G401.6 (cell line): Measurements from ENCODE around the gene PRKN.

ENCODE experiments used
- FAIRE-seq: peaks from 2 replicates; lab custom pipeline; 2012; peaks lifted over from hg19 to GRCh38; lab: Jason Lieb, UNC

PRKN gene

DNA sequence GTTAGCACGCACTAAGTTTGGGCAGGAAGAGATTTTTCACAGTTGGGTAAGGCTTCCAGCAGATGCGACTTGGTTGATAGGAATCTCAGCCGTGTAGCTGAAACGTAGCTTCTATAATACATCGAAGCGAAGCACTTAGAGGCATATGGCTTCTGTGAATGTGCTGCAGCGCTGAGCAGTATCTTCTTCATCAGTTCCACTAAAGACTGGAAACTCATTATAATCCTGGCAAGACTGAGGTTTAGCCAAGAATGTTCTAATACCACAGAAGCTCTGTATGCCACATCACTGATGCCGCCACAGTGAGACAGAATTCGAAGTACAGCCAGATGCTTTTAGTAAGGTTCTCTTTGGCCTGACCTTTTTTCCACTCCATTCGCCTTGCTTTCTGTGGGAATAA, 773.5 kb downstream of the PRKN start:
- FAIRE-seq = no peak

DNA sequence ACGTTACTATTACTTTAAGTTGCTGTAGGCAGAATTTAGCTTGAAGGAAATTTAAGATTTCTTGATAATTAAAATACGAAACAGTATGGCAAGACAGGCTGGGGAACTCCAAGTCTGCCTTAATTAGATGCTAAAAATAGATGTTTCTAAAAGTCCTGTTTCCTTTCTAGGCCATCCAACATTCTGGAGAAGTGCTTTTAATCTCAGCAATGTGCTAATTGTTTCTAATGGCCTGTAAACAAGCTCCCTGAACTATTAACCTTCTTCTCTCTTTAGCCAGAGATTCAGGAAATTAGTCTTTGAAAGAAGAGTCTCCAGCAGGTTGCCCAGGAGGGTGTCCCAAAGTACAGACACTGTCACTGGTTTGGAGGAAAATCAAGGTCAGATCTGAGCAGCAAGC, 776.4 kb downstream of the PRKN start:
- no peak for FAIRE-seq

DNA sequence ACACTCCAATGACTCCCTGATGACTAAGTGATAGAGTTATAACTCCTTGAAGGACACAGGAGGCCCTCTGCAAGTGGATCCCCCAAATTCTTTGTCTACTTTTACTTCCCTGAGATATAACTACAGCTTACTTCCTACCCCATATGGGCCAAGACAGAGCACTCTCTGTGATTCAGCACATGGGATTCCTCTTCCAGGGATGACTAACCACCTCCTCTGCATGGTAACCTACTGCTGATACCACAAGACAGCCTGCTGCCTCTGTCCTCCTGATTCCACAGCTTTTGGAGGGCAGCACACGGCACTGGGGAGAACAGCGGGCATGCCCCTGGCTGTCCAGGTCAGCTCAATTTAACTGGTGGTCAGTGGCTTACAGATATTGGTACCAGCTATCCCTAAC, 778.0 kb downstream of the PRKN start:
- no peak for FAIRE-seq

- no peak for FAIRE-seq
Observed at GRCh38 chr6:161948462-161948861, 779.1 kb downstream of the PRKN start.

GRCh38 chr6:161947371-161947770, 780.2 kb downstream of the PRKN start:
- no peak for FAIRE-seq

- no peak for FAIRE-seq
Observed at GRCh38 chr6:161946461-161946860, 781.1 kb downstream of the PRKN start.

DNA sequence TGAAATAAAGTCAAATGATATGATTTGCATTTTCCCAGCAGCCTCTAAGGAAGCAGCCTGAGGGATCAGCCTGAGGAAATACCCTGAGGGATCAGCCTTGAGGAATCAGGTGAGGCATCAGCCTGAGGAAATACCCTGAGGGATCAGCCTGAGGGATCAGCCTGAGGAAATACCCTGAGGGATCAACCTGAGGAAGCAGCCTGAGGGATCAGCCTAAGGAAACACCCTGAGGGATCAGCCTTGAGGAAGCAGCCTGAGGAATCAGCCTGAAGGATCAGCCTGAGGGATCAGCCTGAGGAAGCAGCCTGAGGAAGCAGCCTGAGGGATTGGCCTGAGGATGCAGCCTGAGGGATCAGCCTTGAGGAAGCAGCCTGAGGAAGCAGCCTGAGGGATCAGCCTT, 784.0 kb downstream of the PRKN start:
- FAIRE-seq = no peak

DNA sequence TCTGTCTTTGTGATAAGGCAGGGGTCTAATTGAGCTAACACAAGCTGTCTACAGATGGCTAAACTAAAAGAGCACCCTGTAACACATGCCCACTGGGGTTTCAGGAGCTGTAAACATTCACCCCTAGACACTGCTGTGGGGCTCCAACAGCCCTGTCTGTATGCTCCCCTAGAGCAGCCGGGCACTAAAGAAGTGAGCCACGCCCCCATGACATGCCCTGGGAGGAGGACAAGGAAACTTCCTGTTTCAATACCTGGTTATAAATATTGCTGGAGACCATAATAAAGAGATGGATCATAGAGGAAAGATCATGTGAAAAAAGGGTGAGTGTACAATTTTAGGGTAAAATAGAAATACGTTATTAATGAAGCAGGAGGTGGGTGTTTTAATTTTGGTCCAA, 786.0 kb downstream of the PRKN start:
- no peak for FAIRE-seq

DNA sequence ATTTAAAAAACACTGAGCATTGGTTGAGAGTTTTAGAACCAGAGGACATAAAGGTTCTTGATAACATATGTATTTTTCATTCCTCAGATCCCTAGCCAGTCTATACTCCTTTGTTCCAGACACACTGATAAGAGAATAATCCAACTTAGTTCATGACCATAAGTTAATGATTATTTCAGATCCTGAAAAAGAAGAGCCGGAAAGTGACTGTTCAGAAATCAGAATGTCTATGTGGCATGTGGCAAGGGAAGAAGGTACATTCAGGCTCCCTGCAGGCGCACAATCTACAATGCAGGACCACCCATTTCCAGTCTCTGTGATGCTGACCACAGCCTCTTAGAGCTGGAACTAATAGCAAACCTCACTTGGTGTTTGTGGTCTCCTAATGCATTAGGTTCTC, 787.0 kb downstream of the PRKN start:
- no peak for FAIRE-seq

DNA sequence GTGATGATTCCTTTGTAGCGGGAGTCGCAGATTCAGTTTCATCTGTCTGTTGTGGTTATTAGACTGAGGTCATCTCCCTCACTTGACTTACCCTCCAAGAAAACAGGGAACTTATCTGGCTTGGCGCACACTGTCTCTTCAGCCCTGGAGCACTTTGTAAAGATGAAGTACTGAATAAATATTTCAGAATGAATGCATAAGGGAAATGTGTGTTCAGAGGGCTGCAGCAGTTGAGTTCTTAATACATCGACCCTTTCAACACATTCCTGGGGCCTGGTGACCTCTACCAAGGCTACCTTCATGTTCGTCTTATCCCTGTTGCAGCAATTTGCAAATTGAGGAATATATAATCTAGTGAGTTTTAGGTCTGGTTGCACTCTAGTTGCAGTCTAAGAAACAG, 801.2 kb downstream of the PRKN start:
- FAIRE-seq = no peak

DNA sequence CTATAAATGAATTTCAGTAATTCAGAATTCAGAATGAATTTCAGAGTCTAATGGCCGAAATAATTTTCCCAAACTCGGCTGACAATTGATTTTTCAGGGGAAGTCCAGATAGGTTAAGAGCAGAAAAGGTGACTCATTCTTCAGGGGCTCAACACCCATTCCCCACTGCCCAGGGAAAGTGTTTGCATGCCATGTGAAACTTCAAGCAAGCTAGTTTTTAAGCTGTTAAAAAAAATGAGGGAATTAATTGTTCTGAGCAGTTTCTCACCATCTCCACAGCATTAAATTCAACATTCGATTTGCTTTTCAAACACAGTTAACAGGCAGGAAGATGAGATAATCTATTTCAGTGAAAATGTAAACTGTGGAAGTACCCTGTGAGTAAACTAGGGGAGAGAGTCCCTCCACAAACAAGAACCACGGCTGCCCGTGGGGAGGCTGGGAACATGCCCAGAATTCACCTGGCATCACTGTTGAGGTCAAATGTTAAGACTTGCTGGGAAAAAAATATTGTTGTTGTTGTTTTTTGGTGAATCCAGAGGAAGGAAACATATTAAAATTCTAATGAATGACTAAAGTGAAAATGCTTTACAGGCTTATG, 803.0 kb downstream of the PRKN start:
- FAIRE-seq = no peak

- no peak for FAIRE-seq
Observed at GRCh38 chr6:161922631-161923119, 804.9 kb downstream of the PRKN start.

GRCh38 chr6:161921602-161922395, 805.8 kb downstream of the PRKN start:
- no peak for FAIRE-seq

DNA sequence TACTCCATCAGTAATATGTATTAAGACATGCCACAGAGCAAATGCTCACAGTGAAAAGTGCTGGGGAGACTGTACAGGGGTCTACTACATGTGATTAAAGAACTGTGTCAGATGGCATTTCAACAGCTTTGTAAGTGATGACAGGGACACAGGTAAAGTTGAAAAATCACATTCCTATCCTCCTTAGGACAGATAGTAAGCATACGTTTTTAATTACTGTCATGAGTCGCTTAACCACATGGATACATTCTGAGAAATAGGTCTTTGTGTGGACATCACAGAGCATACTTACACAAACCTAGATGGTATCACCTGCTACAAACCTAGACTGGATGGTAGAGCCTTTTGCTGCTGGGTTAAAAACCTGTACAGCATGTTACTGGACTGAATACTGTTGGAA, 807.9 kb downstream of the PRKN start:
- FAIRE-seq = no peak

GRCh38 chr6:161918628-161919205, 808.8 kb downstream of the PRKN start:
- FAIRE-seq = no peak

DNA sequence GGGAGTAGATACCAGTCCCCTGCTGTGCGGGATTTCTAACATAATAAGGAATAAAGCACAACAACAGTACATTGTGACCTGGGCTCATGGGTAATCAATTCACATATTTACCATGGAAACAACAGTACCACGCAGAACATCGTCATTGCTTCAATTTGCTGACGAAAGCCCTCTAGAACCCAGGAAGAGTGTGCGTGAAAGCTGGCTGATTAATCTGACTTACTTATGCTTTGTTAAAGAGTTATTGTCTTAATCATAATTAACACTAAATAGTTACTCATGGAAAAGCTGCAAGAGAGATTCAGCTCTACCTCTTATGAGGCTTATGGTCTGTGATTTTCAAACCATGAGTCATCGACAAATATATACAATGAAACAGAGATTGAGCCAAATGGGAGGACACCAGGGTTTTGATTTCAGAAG, 809.4 kb downstream of the PRKN start:
- no peak for FAIRE-seq

DNA sequence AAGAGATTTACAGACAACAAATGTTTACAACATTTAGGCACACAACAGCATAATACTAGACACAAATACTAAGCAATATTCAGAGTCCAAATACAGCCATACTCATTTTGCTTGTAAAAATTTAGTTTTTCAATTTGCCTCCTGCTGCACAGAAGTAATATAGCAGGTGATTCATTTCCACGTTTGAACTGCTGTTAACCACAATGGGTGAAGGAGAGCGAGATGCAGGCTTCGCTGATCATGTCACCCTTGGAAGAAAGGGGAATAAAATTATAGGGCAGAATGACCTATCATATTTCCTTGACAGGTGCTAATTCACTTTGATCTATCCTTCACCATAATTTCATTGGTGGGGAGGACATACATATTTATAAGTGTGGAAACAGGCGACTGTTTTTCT, 809.9 kb downstream of the PRKN start:
- FAIRE-seq = no peak

GRCh38 chr6:161915456-161915964, 812.1 kb downstream of the PRKN start:
- no peak for FAIRE-seq

DNA sequence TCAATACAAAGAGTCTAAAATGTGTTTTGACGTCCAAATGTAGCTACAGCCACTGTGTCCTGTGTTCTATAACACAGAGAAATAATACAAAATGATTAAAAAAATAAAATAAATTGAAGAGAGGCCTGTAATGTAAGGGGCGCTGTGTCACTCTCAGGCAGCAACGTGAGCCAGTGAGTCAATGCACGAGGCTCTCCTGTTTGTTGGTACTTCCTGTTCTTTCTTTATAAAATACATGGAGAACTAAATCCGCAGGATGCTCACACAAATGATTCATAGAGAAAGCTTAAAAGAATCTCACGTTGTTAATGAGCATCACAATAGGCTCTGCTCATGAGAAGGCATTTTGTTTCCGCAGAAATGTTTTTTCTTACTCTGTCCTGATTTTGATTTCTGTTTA, 818.7 kb downstream of the PRKN start:
- no peak for FAIRE-seq

GRCh38 chr6:161906571-161906970, 821.0 kb downstream of the PRKN start:
- no peak for FAIRE-seq

GRCh38 chr6:161903584-161904212, 823.9 kb downstream of the PRKN start:
- FAIRE-seq = no peak

- no peak for FAIRE-seq
Observed at GRCh38 chr6:161901740-161902426, 825.7 kb downstream of the PRKN start.
